ENCODE measurements around the gene ATP13A4. TPM values are rescaled to one million over a fixed set of nuclear protein-coding genes. Genes with fewer than 3 reads are reported as not detected.

ATP13A4 gene
- total and polyA plus RNA-seq, 8 donors, result 0.46 to 42.6 (median 17.0) TPM

DNA sequence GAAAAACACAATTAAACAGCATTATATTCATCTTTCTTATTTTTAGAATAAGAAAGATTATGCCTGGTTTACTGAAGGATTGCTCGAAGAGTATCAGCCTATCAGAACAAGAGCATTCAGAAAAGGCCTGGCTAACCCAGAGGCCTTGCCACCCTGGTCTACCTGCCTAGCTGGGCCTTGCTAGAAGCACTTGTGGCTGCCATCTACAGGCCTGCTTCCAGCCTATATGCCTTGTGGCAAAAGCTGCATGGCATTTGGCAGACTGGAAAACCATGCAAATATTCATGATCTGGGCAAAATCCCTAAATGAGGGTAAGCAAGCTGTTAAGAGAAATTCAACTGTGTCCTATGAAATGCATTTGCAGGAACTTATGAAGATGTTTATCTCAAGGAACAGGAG lies 9.3 kb upstream of the ATP13A4 start:
- TF ChIP-seq POLR2AphosphoS5 (IDR thresholded peaks at IDR 0.05), result no peak
- TF ChIP-seq, protein P1, sequence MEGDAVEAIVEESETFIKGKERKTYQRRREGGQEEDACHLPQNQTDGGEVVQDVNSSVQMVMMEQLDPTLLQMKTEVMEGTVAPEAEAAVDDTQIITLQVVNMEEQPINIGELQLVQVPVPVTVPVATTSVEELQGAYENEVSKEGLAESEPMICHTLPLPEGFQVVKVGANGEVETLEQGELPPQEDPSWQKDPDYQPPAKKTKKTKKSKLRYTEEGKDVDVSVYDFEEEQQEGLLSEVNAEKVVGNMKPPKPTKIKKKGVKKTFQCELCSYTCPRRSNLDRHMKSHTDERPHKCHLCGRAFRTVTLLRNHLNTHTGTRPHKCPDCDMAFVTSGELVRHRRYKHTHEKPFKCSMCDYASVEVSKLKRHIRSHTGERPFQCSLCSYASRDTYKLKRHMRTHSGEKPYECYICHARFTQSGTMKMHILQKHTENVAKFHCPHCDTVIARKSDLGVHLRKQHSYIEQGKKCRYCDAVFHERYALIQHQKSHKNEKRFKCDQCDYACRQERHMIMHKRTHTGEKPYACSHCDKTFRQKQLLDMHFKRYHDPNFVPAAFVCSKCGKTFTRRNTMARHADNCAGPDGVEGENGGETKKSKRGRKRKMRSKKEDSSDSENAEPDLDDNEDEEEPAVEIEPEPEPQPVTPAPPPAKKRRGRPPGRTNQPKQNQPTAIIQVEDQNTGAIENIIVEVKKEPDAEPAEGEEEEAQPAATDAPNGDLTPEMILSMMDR (IDR thresholded peaks at IDR 0.05), result peak in 4 of 7 experiments; percentile 26 to 48 (median 36)
- intact Hi-C loops (cut with DNase I; ENCODE audit: low total_unique reads), result loop anchor here (10.0 kb wide), 1 partner anchor 109 kb away; no protein-coding TSS in a partner anchor
- Histone ChIP-seq H3K27me3 (no peaks in the 10 kb centered on the region), H3K4me1 (no peaks in the 10 kb centered on the region), H3K27ac (no peak overlapping the region), H3K9me3 (no peaks in the 10 kb centered on the region), H3K4me3 (no peak overlapping the region), H3K36me3 (no peaks in the 10 kb centered on the region)
- 28 to 55% (median 43%) methylated on average over 1 of the region's 1 CpG for WGBS, 5 donors
- DNase-seq, result peak; percentile 35 to 66

DNA sequence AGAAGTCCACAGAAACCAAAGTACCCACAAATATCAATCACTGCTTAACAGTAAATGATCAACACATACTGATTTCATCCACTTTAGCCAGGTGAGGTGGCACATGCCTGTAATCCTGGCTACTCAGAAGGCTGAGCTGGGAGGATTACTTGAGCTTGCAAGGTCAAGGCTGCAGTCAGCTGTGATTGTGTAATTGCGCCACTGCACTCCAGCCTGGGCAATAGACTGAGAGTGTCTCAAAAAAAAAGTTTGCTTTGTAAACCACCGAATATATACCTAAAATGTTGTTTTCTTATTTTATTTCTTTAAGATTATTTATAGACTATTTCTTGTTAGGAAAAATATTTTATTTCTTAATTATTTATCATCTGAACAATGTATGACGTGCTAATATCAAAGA lies 8.7 kb upstream of the ATP13A4 start:
- H3K4me3 ChIP-seq, result no peak overlapping the region
- H3K4me1 ChIP-seq, result no peaks in the 10 kb centered on the region
- 68 to 81% (median 76%) methylated on average over 3 of the region's 3 CpGs for WGBS, 5 donors
- intact Hi-C loops (cut with DNase I; ENCODE audit: low total_unique reads), result loop anchor here (10.0 kb wide), 1 partner anchor 109 kb away; no protein-coding TSS in a partner anchor
- no peak for DNase-seq
- no peaks in the 10 kb centered on the region for H3K36me3 ChIP-seq
- H3K9me3 ChIP-seq, result no peaks in the 10 kb centered on the region
- no peaks in the 10 kb centered on the region for H3K27me3 ChIP-seq
- TF ChIP-seq EP300 (IDR thresholded peaks at IDR 0.05), result no peak
- TF ChIP-seq POLR2A (IDR thresholded peaks at IDR 0.05), result no peak
- TF ChIP-seq, protein P1 (IDR thresholded peaks at IDR 0.05), result no peak
- no peak for TF ChIP-seq POLR2AphosphoS5 (IDR thresholded peaks at IDR 0.05)
- H3K27ac ChIP-seq, result no peak overlapping the region

DNA sequence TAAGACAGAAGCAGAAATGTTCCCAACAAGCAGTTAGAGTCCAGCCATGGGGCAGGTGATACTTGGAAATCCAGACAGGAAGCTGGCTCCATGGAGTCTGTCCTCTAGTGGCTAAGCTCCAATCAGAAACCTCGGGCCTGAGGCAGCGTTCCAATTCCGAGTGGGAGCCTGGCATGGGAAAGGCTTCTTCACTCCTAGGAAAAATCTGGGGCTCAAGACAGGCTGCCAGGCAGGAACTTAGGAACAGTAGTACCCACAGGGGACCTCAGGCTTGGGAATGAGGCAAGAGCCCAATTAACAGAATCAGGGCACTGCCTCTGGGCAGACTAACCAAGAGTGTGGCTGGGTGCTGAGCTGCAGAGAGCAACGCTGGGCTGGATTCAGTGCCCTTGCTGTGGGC lies 6.2 kb upstream of the ATP13A4 start:
- Histone ChIP-seq H3K4me3 (no peak overlapping the region), H3K9me3 (no peaks in the 10 kb centered on the region), H3K4me1 (peaks cover 0 to 14% (median 8%) of the 10 kb centered on the region in 4 donors), H3K36me3 (no peaks in the 10 kb centered on the region), H3K27ac (no peak overlapping the region), H3K27me3 (no peaks in the 10 kb centered on the region)
- TF ChIP-seq, protein P1 (IDR thresholded peaks at IDR 0.05), result no peak
- TF ChIP-seq EP300 (IDR thresholded peaks at IDR 0.05) (no peak), POLR2A (IDR thresholded peaks at IDR 0.05) (no peak), POLR2AphosphoS5 (IDR thresholded peaks at IDR 0.05) (no peak)
- WGBS, 5 donors, result 41 to 67% (median 52%) methylated on average over 4 of the region's 4 CpGs
- intact Hi-C loops (cut with DNase I; ENCODE audit: low total_unique reads), result loop anchor here (10.0 kb wide), 1 partner anchor 106 kb away; no protein-coding TSS in a partner anchor
- DNase-seq, result peak in 1 of 2 donors; percentile 59

DNA sequence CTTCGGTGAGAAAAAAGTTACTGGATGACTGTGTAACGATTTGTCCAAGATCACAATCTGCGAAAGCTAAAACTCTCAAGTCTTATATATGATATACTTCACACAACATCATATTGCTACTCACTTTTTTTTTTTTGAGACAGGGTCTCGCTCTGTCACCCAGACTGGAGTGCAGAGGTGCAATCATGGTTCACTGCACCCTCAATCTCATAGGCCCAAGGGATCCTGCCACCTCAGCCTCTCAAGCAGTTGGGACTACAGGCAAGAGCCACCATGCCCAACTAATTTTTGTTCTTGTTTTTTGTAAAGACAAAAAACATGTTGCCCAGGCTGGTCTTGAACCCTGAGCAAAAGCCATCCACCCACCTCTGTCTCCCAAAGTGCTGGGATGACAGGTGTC lies 5.4 kb upstream of the ATP13A4 start:
- no peak for DNase-seq
- WGBS, 5 donors, result 92 to 97% (median 96%) methylated on average over 4 of the region's 4 CpGs
- H3K9me3 ChIP-seq, result no peaks in the 10 kb centered on the region
- H3K27me3 ChIP-seq, result no peaks in the 10 kb centered on the region
- intact Hi-C loops (cut with DNase I; ENCODE audit: low total_unique reads), result loop anchor here (10.0 kb wide), 1 partner anchor 105 kb away; no protein-coding TSS in a partner anchor
- peaks cover 0 to 14% (median 8%) of the 10 kb centered on the region in 4 donors for H3K4me1 ChIP-seq
- no peak overlapping the region for H3K27ac ChIP-seq
- no peak overlapping the region for H3K4me3 ChIP-seq
- TF ChIP-seq POLR2AphosphoS5 (IDR thresholded peaks at IDR 0.05) (no peak), POLR2A (IDR thresholded peaks at IDR 0.05) (no peak), EP300 (IDR thresholded peaks at IDR 0.05) (no peak)
- TF ChIP-seq, protein P1 (IDR thresholded peaks at IDR 0.05), result no peak
- no peaks in the 10 kb centered on the region for H3K36me3 ChIP-seq
